Keratinocyte (primary cell): ENCODE results near the gene PAFAH2. TPM values are rescaled to one million over a fixed set of nuclear protein-coding genes. Genes with fewer than 3 reads are reported as not detected.

ENCODE experiments used
- DNase-seq: peaks from one replicate; pipeline ENCODE4 v3.0.0-alpha.2; 2011; ENCODE audit warnings: low read depth, missing footprints, low spot score
- FAIRE-seq: peaks from 2 replicates; lab custom pipeline; 2011; peaks lifted over from hg19 to GRCh38; lab: Jason Lieb, UNC
- H2AFZ ChIP-seq: 2 replicates; pipeline ENCODE4 v1.6.0; 2012; ENCODE audit warnings: low read length, control low read depth, inconsistent platforms; ENCODE audit not compliant: control insufficient read depth
- H3K27ac ChIP-seq: 2 replicates; pipeline ENCODE4 v1.5.1; 2011; ENCODE audit warnings: low read length; ENCODE audit not compliant: control insufficient read depth, insufficient read depth
- H3K27me3 ChIP-seq: 3 replicates; pipeline ENCODE4 v1.6.0; 2011; ENCODE audit warnings: low read length; ENCODE audit not compliant: control insufficient read depth, insufficient read depth; ENCODE audit errors: extremely low read depth
- H3K36me3 ChIP-seq, 2 experiments: 2 replicates in 1 of 2; 3 replicates in 1 of 2; pipeline ENCODE4 v1.5.1; 2011; ENCODE audit warnings: low read length in 2 of 2, mild to moderate bottlenecking in 1 of 2; ENCODE audit not compliant: control insufficient read depth in 2 of 2, insufficient read depth in 2 of 2; ENCODE audit errors: extremely low read depth in 1 of 2
- H3K4me1 ChIP-seq: 3 replicates; pipeline ENCODE4 v1.5.1; 2011; ENCODE audit warnings: low read length; ENCODE audit not compliant: control insufficient read depth, insufficient read depth; ENCODE audit errors: extremely low read depth
- H3K4me2 ChIP-seq: 3 replicates; pipeline ENCODE4 v1.6.0; 2011; ENCODE audit warnings: low read depth, low read length; ENCODE audit not compliant: control insufficient read depth, insufficient read depth; ENCODE audit errors: extremely low read depth
- H3K4me3 ChIP-seq, 3 experiments: fragments of 200-600 bp in 1 of 3; sonication (generic) in 1 of 3; 2 replicates in 2 of 3; 3 replicates in 1 of 3; pipeline ENCODE4 v1.5.1; 2011 to 2016; ENCODE audit warnings: low read length in 3 of 3, mild to moderate bottlenecking in 3 of 3, control low read depth in 2 of 3, inconsistent platforms in 1 of 3, low read depth in 1 of 3, mixed read lengths in 1 of 3, mixed run types in 1 of 3, moderate library complexity in 1 of 3; ENCODE audit not compliant: control insufficient read depth in 2 of 3, insufficient read depth in 2 of 3; ENCODE audit errors: extremely low read depth in 1 of 3
- H3K79me2 ChIP-seq: 2 replicates; pipeline ENCODE4 v1.6.0; 2012; ENCODE audit warnings: low read length; ENCODE audit not compliant: control insufficient read depth, insufficient read depth
- H3K9ac ChIP-seq: 3 replicates; pipeline ENCODE4 v1.6.0; 2011; ENCODE audit warnings: low read length; ENCODE audit not compliant: control insufficient read depth, insufficient read depth; ENCODE audit errors: extremely low read depth
- H3K9me1 ChIP-seq: 3 replicates; pipeline ENCODE4 v1.6.0; 2011; ENCODE audit warnings: low read length; ENCODE audit not compliant: control insufficient read depth, insufficient read depth; ENCODE audit errors: extremely low read depth
- H3K9me3 ChIP-seq: 2 replicates; pipeline ENCODE4 v1.5.1; 2012; ENCODE audit warnings: low read depth, low read length; ENCODE audit not compliant: control insufficient read depth
- H4K20me1 ChIP-seq: 3 replicates; pipeline ENCODE4 v1.6.0; 2011; ENCODE audit warnings: low read length; ENCODE audit not compliant: control insufficient read depth, insufficient read depth; ENCODE audit errors: extremely low read depth
- CTCF ChIP-seq, 3 experiments: IDR thresholded peaks in 1 of 3; conservative IDR thresholded peaks in 1 of 3; optimal IDR thresholded peaks in 1 of 3; 2 replicates in 2 of 3; 3 replicates in 1 of 3; pipeline versions ENCODE3 to v1.5.1; 2011; ENCODE audit warnings: low read length in 3 of 3, mild to moderate bottlenecking in 3 of 3, moderate library complexity in 2 of 3, control low read depth in 1 of 3, inconsistent platforms in 1 of 3; ENCODE audit not compliant: insufficient read depth in 2 of 3; ENCODE audit errors: extremely low read depth in 1 of 3
- EZH2 ChIP-seq: IDR thresholded peaks from one replicate; pipeline ENCODE4 v1.6.1; 2012; ENCODE audit warnings: inconsistent platforms, mild to moderate bottlenecking, low read length, moderate library complexity
- dilution Hi-C: fragments of 300-500 bp; cut with MboI; formaldehyde crosslinking; loops from one replicate; pipeline ENCODE4 v1.7.0; 2020; ENCODE audit warnings: low sequenced_read_pairs; ENCODE audit not compliant: extremely low pct_ligation_motif_present
- polyA plus RNA-seq, 5 experiments: library from polyadenylated mRNA; depleted of rRNA in 3 of 5; stranded (reverse) in 3 of 5; stranded (forward) in 1 of 5; unstranded in 1 of 5; fragments of >200 nt; gene quantifications; 1 replicate in 1 of 5; 2 replicates in 3 of 5; 3 replicates in 1 of 5; pipeline versions ENCODE4 v1.2.1 to v1.2.3, GENCODE V29; 2011 to 2012; ENCODE audit warnings: missing spikeins in 2 of 5, low read depth in 1 of 5, low replicate concordance in 1 of 5

The PAFAH2 gene
- polyA plus RNA-seq, 1 donor (not counting 4 experiments of a cell fraction or from before 2014, with no cell fraction given) = 15.5 TPM

- Histone ChIP-seq H3K79me2 (no peaks in the 10 kb centered on the region), H3K9me1 (no peaks in the 10 kb centered on the region), H3K4me3 (no peak overlapping the region), H3K4me2 (no peak overlapping the region), H4K20me1 (peaks cover 3% of the 10 kb centered on the region), H3K27me3 (peaks cover 42% of the 10 kb centered on the region), H3K9ac (no peak overlapping the region), H2AFZ (no peak overlapping the region), H3K27ac (no peak overlapping the region), H3K4me1 (peaks cover 1% of the 10 kb centered on the region), H3K9me3 (no peaks in the 10 kb centered on the region), H3K36me3 (no peaks in the 10 kb centered on the region)
- FAIRE-seq = no peak
- DNase-seq = no peak
- dilution Hi-C loops = no loop called here
- no peak for TF ChIP-seq CTCF (optimal IDR thresholded peaks at IDR 0.05 in 1 of 3, IDR thresholded peaks at IDR 0.05 in 1 of 3, conservative IDR thresholded peaks at IDR 0.05 in 1 of 3; ENCODE audit: extremely low read depth in 1 of 3, insufficient read depth in 2 of 3, low read length in 3 of 3)
- TF ChIP-seq EZH2 = no peak
Observed at GRCh38 chr1:26041401-26041800, 43.5 kb upstream of the PAFAH2 start.

GRCh38 chr1:26038904-26039303 is 41.0 kb upstream of the PAFAH2 start:
- no peak overlapping the region for H3K9ac ChIP-seq
- H3K27me3 ChIP-seq = peaks cover 17% of the 10 kb centered on the region
- H3K27ac ChIP-seq = no peak overlapping the region
- dilution Hi-C loops = no loop called here
- H3K79me2 ChIP-seq = no peaks in the 10 kb centered on the region
- DNase-seq (no peak), FAIRE-seq (no peak)
- H3K9me3 ChIP-seq = no peaks in the 10 kb centered on the region
- no peaks in the 10 kb centered on the region for H3K9me1 ChIP-seq
- peaks cover 10% of the 10 kb centered on the region for H3K4me1 ChIP-seq
- TF ChIP-seq EZH2 (no peak), CTCF (optimal IDR thresholded peaks at IDR 0.05 in 1 of 3, IDR thresholded peaks at IDR 0.05 in 1 of 3, conservative IDR thresholded peaks at IDR 0.05 in 1 of 3; ENCODE audit: extremely low read depth in 1 of 3, insufficient read depth in 2 of 3, low read length in 3 of 3) (no peak)
- no peak overlapping the region for H3K4me3 ChIP-seq
- H3K4me2 ChIP-seq = no peak overlapping the region
- H4K20me1 ChIP-seq = no peaks in the 10 kb centered on the region
- H3K36me3 ChIP-seq = no peaks in the 10 kb centered on the region
- H2AFZ ChIP-seq = no peak overlapping the region
